HL-60 (cell line): ENCODE data around the gene ACVR1.

Experiments
- DNase-seq, 2 experiments: peaks; one replicate each; pipeline ENCODE4 v3.0.0-alpha.2; 2010 to 2020; ENCODE audit warnings: low read depth in 1 of 2, low spot score in 1 of 2
- H3K27ac ChIP-seq: fragments of 250-450 bp; sonication (Bioruptor Pico); replicated peaks from 2 replicates; pipeline ENCODE4 v1.5.1; 2020; ENCODE audit warnings: mild to moderate bottlenecking, moderate library complexity
- H3K27me3 ChIP-seq: fragments of 250-450 bp; sonication (Bioruptor Pico); 2 replicates; pipeline ENCODE4 v1.5.1; 2021; ENCODE audit warnings: mild to moderate bottlenecking, moderate library complexity; ENCODE audit not compliant: insufficient read depth, poor library complexity, severe bottlenecking
- H3K4me3 ChIP-seq: replicated peaks from 2 replicates; pipeline ENCODE4 v1.5.1; 2011; ENCODE audit warnings: mild to moderate bottlenecking, control low read depth, low read length; ENCODE audit not compliant: insufficient read depth
- GABPA ChIP-seq: IDR thresholded peaks from 2 replicates; pipeline ENCODE4 v1.6.1; 2012; ENCODE audit warnings: low read depth
- POLR2AphosphoS5 ChIP-seq: IDR thresholded peaks from 2 replicates; pipeline ENCODE4 v1.6.1; 2012; ENCODE audit warnings: low read depth
- SPI1 ChIP-seq: IDR thresholded peaks from 2 replicates; pipeline ENCODE4 v1.6.1; 2012; ENCODE audit warnings: low read depth, mild to moderate bottlenecking, borderline replicate concordance
- TF ChIP-seq, protein P1 (sequence below): IDR thresholded peaks from one replicate; pipeline ENCODE4 v1.5.1; 2011; ENCODE audit warnings: low read length, control low read depth, inconsistent platforms; ENCODE audit not compliant: insufficient read depth
- TF ChIP-seq, protein P2 (sequence below): IDR thresholded peaks from 2 replicates; pipeline ENCODE4 v1.6.1; 2012; ENCODE audit warnings: low read depth; ENCODE audit not compliant: insufficient replicate concordance

ACVR1 gene

GRCh38 chr2:157900684-157901083, 24.6 kb upstream of the ACVR1 start:
- Histone ChIP-seq H3K27me3 (no peaks in the 10 kb centered on the region), H3K4me3 (no peak overlapping the region)
- no peak for TF ChIP-seq GABPA
- no peak for TF ChIP-seq POLR2AphosphoS5
- no peak for TF ChIP-seq SPI1
- TF ChIP-seq, protein P1, sequence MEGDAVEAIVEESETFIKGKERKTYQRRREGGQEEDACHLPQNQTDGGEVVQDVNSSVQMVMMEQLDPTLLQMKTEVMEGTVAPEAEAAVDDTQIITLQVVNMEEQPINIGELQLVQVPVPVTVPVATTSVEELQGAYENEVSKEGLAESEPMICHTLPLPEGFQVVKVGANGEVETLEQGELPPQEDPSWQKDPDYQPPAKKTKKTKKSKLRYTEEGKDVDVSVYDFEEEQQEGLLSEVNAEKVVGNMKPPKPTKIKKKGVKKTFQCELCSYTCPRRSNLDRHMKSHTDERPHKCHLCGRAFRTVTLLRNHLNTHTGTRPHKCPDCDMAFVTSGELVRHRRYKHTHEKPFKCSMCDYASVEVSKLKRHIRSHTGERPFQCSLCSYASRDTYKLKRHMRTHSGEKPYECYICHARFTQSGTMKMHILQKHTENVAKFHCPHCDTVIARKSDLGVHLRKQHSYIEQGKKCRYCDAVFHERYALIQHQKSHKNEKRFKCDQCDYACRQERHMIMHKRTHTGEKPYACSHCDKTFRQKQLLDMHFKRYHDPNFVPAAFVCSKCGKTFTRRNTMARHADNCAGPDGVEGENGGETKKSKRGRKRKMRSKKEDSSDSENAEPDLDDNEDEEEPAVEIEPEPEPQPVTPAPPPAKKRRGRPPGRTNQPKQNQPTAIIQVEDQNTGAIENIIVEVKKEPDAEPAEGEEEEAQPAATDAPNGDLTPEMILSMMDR = no peak
- TF ChIP-seq, protein P2, sequence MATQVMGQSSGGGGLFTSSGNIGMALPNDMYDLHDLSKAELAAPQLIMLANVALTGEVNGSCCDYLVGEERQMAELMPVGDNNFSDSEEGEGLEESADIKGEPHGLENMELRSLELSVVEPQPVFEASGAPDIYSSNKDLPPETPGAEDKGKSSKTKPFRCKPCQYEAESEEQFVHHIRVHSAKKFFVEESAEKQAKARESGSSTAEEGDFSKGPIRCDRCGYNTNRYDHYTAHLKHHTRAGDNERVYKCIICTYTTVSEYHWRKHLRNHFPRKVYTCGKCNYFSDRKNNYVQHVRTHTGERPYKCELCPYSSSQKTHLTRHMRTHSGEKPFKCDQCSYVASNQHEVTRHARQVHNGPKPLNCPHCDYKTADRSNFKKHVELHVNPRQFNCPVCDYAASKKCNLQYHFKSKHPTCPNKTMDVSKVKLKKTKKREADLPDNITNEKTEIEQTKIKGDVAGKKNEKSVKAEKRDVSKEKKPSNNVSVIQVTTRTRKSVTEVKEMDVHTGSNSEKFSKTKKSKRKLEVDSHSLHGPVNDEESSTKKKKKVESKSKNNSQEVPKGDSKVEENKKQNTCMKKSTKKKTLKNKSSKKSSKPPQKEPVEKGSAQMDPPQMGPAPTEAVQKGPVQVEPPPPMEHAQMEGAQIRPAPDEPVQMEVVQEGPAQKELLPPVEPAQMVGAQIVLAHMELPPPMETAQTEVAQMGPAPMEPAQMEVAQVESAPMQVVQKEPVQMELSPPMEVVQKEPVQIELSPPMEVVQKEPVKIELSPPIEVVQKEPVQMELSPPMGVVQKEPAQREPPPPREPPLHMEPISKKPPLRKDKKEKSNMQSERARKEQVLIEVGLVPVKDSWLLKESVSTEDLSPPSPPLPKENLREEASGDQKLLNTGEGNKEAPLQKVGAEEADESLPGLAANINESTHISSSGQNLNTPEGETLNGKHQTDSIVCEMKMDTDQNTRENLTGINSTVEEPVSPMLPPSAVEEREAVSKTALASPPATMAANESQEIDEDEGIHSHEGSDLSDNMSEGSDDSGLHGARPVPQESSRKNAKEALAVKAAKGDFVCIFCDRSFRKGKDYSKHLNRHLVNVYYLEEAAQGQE = no peak

DNA sequence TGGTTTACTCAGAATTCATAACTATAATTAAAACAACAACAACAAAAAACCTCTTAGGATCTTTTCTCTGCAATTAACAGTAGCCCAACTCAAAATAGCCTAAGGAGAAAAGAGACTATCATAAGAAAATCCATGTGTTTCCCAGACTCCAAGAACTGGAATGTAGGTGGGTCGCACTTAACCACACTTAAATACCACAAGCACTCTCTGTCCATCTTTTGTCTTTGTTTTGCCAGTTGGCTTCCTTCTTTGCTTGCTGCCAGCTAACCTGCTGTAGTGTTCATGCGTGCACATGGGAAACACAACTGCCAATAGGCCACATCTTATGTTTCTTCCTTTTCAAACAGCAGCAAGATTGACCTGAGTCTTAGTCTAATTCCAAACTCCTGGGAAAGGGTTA, 24.1 kb upstream of the ACVR1 start:
- Histone ChIP-seq H3K27me3 (no peaks in the 10 kb centered on the region), H3K27ac (no peak overlapping the region), H3K4me3 (no peak overlapping the region)
- TF ChIP-seq POLR2AphosphoS5 (no peak), SPI1 (no peak)
- TF ChIP-seq, protein P2 = no peak
- no peak for DNase-seq

More at GRCh38 chr2:157900684-157901083, 24.6 kb upstream of the ACVR1 start:
- H3K27ac ChIP-seq = no peak overlapping the region
- no peak for DNase-seq

DNA sequence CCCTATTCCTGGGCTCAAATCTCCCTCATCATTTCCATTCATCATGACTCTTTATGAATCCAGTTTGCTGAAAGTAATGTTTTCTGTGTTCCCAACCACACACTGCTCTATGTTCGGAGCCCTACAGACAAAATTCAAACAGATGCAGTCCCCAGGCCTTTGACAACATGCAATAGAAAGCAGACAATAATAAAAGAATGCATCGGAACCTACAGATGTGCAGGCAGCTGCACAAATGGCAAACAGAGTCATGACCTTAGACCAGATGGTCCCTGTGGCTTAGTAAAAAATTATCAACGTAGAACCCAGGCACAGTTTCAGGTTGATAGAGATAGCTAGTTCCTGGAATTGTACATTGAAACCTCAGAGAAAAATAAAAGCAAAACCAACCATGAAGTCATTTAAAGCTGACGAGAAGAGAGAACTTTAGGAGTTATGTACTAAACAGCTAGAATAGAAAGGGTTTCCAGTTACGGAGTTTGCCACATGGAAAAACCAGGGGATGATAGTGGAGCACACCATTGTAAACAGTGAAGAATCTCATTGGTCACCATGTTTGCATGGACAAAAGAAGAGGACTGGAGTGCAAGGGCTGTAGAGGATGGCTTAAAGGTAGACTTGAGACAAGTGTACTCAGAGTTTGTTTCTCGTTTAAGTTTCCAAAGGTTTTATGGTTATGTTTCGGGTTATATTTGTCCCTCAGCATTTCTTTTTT, 23.2 kb upstream of the ACVR1 start:
- Histone ChIP-seq H3K27ac (no peak overlapping the region), H3K4me3 (no peak overlapping the region), H3K27me3 (no peaks in the 10 kb centered on the region)
- TF ChIP-seq, protein P2 = no peak
- TF ChIP-seq GABPA = no peak
- no peak for DNase-seq

DNA sequence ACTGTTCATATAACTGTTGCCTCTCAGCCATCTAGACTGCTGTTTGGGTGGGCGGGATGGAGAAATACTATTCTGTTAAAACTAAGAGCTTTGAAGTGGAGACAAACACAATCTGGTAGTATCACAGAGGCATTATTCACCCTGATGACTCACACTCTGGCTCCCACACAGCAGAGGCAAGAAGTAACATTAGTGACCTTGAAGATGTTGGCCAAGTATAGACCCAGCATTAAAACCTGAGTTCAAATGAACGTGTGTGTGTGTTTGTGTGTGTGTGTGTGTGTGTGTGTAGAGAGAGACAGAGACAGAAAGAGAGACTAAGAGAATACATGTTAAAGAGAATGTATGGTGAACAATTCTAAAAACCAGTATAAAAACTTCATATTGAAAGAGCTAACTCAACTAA, 22.5 kb upstream of the ACVR1 start:
- DNase-seq = no peak
- H3K4me3 ChIP-seq = no peak overlapping the region
- no peak overlapping the region for H3K27ac ChIP-seq
- H3K27me3 ChIP-seq = no peaks in the 10 kb centered on the region
- no peak for TF ChIP-seq GABPA
- TF ChIP-seq, protein P2 = no peak
- no peak for TF ChIP-seq SPI1
